Measurements from ENCODE around the gene NFIX. TPM values are rescaled to one million over a fixed set of nuclear protein-coding genes. Genes with fewer than 3 reads are reported as not detected.

The NFIX gene
- total RNA-seq, 2 experiments from 2014 or later: 6.2 to 6.4 TPM

DNA sequence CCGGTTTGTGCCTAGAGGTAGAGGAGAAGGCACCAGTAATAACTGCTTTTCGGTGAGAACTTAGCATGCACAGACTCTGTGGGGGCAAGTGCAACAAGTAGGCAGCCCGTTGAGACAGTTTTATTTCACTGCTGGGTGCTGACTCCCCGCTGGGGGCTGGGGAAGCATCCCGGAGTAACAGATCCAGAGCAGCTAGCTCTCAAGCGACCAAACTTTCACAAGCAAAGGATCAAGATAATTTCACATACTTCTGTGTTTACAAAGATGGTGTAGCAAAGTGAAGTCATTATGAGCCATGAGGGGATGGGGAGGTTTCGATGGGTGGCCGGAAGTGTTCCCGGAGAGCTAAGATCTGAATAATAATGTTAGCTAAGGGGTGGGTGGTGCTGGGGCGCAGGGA lies 125.5 kb downstream of the NFIX start:
- CTCF ChIA-PET: interaction anchor here (1.7 to 4.0 kb wide), 2 partner anchors 16 to 155 kb away, joined by 4 to 24 read pairs; no protein-coding TSS in a partner anchor
- H3K4me3 Mint-ChIP-seq: no peak overlapping the region
- H3K27me3 Mint-ChIP-seq (ENCODE audit: low read depth): no peaks in the 10 kb centered on the region
- intact Hi-C loops (cut with micrococcal nuclease): no loop called here
- peaks cover 40% of the 10 kb centered on the region for H3K4me1 Mint-ChIP-seq (ENCODE audit: low read depth)
- no peak overlapping the region for H3K27ac Mint-ChIP-seq
- no peaks in the 10 kb centered on the region for H3K9me3 Mint-ChIP-seq
- DNase-seq: no peak
- H3K36me3 Mint-ChIP-seq (ENCODE audit: low read depth): no peaks in the 10 kb centered on the region

DNA sequence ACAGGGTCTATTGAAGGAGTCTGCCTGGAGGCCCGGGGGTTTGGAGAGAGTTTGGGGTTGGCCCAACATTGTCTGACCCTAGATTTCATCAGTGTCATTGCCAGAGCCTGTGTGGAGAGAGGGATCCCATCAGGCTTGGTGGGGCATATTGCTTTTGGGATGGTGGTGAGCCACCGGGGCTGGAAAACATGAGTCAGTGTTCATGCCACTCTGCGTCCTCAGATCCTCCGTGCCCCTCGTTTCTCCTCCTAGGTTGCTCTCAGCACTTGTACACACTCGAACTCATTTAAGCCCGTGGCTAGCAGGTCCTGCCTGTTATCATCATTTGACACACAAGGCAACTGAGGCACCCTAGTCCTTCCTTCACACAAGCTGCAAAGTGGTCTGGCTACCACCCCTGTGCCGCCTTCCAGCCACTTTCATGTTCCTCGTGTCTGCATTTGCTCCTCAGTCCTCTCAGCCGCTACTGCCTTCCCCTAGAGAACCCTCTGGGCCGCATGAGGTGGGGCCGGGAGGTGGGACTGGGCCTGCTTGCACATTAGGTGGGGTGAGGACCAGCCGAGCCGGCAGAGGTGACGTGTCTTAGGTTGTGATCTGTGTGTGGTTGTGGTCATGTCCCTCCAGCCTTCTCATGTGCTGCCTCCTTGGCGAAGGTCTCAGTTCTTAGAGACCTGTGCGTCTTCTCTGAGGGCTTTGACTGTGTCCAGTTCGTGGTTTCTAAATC lies 126.4 kb downstream of the NFIX start:
- peaks cover 38% of the 10 kb centered on the region for H3K4me1 Mint-ChIP-seq (ENCODE audit: low read depth)
- CTCF ChIA-PET: no interaction called here
- peaks cover 3% of the 10 kb centered on the region for H3K36me3 Mint-ChIP-seq (ENCODE audit: low read depth)
- no peaks in the 10 kb centered on the region for H3K27me3 Mint-ChIP-seq (ENCODE audit: low read depth)
- DNase-seq: no peak
- intact Hi-C loops (cut with micrococcal nuclease): no loop called here
- no peaks in the 10 kb centered on the region for H3K9me3 Mint-ChIP-seq
- no peak overlapping the region for H3K4me3 Mint-ChIP-seq
- H3K27ac Mint-ChIP-seq: no peak overlapping the region

DNA sequence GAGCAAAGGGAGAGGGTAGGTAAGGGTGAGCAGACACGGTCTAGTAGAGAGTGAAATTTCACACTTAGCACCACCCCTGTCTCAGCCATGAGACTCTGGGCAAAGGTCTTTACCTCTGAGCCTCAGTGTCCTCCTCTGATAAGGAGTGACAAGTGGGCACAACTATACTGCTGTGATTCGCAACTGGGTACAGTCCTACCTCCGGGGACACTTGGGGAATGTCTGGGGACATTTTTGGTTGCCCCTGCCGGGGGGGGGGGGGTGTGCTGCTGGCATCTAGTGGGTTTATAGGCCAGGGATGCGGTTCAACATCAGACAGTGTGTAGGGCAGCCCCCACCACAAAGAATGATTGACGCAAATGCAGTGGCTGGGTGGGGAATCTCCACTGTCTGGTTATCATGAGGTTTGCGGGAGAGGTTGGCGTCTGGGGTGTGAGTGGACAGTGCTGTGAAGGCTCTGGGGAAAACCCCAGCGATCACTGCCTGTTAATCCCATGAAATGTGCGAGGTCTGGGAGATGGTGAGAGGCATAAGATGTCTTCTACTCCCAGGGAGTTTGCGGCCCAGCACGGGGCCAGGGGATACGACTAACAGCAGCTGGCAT lies 127.1 kb downstream of the NFIX start:
- Mint-ChIP-seq H3K27me3 (ENCODE audit: low read depth) (no peaks in the 10 kb centered on the region), H3K4me1 (ENCODE audit: low read depth) (peaks cover 38% of the 10 kb centered on the region), H3K27ac (no peak overlapping the region), H3K4me3 (no peak overlapping the region), H3K36me3 (ENCODE audit: low read depth) (peaks cover 5% of the 10 kb centered on the region), H3K9me3 (no peaks in the 10 kb centered on the region)
- CTCF ChIA-PET: interaction anchor here (0.6 kb wide), 1 partner anchor 154 kb away, joined by 3 read pairs; no protein-coding TSS in a partner anchor
- intact Hi-C loops (cut with micrococcal nuclease): no loop called here
- no peak for DNase-seq

DNA sequence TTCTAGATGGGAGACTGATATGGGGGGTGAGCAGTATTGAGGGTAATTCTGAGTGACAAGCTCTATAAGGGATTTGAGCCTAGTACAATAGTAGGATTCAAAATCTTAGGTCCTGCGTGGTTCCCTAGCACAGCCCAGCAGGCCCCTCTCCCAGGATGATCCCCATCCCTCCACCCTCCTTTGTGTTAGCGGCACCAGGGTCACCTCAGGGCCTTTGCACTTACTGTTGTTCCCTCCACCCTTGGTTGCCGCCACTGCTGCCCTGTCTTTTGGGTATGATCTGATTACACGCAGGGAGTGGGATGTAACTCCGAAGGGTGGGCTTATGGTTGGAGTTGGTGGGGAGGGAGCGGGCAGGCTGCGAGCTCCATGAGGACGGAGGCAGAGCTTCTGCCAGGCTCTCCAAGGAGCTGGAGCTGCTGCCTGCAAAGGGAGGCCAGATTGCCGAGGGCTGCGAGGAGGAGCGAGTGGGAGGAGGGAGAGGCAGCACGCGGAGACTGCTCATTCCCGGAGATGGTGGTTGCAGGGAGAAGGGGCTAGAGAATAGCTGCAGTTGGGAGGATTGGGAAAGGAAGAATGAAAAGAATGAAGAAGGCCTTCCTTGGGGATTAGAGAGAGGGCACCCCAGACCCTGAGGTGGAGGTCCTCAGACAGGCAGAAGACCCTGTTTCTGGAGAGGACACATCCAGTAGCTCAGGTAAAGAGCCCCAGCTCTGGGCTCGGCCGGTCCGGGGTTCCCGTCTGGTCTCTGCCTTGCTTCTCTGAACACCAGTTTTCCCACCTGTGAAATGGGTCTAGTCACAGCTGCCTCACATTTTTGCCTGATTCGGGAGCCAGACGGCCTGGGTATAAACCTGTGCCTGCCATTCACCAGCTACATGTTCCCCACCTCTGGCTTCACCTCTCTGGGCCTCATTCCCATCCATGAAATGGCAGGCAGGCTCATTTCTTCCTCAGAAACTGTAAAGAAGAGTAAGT lies 128.0 kb downstream of the NFIX start:
- H3K4me3 Mint-ChIP-seq: no peak overlapping the region
- DNase-seq: no peak
- CTCF ChIA-PET: interaction anchor here (0.6 kb wide), 1 partner anchor 155 kb away, joined by 3 read pairs; no protein-coding TSS in a partner anchor
- H3K36me3 Mint-ChIP-seq (ENCODE audit: low read depth): peaks cover 5% of the 10 kb centered on the region
- peaks cover 43% of the 10 kb centered on the region for H3K4me1 Mint-ChIP-seq (ENCODE audit: low read depth)
- intact Hi-C loops (cut with micrococcal nuclease): no loop called here
- H3K27me3 Mint-ChIP-seq (ENCODE audit: low read depth): no peaks in the 10 kb centered on the region
- no peaks in the 10 kb centered on the region for H3K9me3 Mint-ChIP-seq
- no peak overlapping the region for H3K27ac Mint-ChIP-seq

DNA sequence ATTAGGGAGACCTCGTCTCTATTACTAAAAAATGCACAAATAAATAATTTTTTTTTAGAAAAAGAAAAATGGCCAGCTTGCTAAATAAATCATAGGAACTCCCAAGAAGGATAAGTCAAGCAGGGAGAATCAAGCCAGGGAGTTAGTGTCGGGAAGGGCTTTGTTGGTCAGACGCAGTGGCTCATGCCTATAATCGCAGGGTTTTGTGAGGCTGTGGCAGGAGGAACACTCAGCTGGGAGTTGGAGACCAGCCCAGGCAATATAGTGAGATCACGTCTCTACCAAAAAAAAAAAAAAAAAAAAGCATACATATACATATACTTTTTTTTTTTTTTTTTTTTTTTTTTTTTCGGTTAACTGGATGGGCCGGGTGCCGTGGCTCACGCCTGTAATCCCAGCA lies 131.8 kb downstream of the NFIX start:
- Mint-ChIP-seq H3K36me3 (ENCODE audit: low read depth) (peaks cover 8% of the 10 kb centered on the region), H3K9me3 (no peaks in the 10 kb centered on the region), H3K4me1 (ENCODE audit: low read depth) (peaks cover 27% of the 10 kb centered on the region), H3K27ac (no peak overlapping the region), H3K4me3 (no peak overlapping the region), H3K27me3 (ENCODE audit: low read depth) (no peaks in the 10 kb centered on the region)
- CTCF ChIA-PET: no interaction called here
- no peak for DNase-seq
- intact Hi-C loops (cut with micrococcal nuclease): no loop called here

DNA sequence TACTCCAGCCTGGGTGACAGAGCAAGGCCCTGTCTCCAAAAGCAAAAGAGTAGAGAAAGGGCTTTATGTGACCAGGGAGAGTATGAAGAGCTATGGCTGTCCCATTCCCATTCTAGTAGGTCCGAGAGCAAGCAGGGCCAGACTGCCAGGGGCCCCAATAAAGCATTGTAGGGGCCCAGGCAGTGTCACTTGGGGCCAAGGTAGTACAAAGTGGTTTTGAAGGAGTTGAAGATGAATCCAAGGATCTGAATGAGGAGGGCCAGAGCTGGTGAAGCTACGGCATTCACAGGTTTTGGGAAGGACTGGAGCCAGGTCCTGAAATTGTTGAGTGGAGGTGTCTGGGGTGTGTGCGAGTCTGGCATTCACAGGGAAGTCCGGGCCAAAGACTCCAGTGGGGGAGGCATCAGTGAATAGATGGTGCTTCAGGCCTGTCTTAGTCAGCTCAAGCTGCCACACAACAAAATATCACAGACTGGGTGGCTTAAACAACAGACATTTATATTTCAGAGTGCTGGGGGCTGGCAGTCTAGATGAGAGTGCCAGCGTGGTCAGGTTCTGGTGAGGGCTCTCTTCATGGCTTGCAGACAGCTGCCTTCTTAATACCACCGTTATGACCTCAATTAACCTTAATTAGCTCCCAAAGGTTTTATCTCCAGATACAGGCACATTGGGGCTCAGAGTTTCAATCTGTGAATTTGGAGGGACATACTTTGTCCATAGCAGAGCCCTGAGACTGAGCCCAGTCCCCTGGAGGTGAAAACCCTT lies 132.7 kb downstream of the NFIX start:
- intact Hi-C loops (cut with micrococcal nuclease): no loop called here
- Mint-ChIP-seq H3K27me3 (ENCODE audit: low read depth) (no peaks in the 10 kb centered on the region), H3K9me3 (no peaks in the 10 kb centered on the region), H3K27ac (no peak overlapping the region), H3K36me3 (ENCODE audit: low read depth) (peaks cover 8% of the 10 kb centered on the region), H3K4me1 (ENCODE audit: low read depth) (peaks cover 34% of the 10 kb centered on the region), H3K4me3 (no peak overlapping the region)
- no peak for DNase-seq
- CTCF ChIA-PET: interaction anchor here (0.6 kb wide), 1 partner anchor 32 kb away, joined by 4 read pairs; no protein-coding TSS in a partner anchor

DNA sequence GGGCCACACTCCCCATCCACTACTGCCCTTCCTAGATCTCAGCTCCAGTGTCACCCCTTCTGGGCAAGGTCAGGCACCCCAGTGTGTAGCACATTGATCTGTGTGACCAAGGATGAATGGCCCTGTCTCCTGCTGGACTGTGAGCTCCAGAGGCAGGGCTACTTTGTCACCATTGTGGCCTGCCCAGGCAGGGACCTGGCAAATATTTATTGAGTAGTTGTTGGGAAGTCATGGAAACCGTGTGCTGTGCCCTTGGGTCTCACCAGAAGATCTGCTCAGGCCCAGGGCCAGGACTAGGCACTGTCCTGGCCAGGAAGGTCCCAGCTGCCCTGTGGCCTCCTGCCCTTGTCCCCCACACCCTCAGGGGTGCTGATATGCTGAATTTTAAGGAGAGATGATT lies 133.3 kb downstream of the NFIX start:
- Mint-ChIP-seq H3K4me1 (ENCODE audit: low read depth) (peaks cover 39% of the 10 kb centered on the region), H3K27ac (peak overlapping the region; percentile 37), H3K36me3 (ENCODE audit: low read depth) (peaks cover 8% of the 10 kb centered on the region), H3K9me3 (no peaks in the 10 kb centered on the region), H3K4me3 (no peak overlapping the region), H3K27me3 (ENCODE audit: low read depth) (no peaks in the 10 kb centered on the region)
- no peak for DNase-seq
- CTCF ChIA-PET: interaction anchor here (1.3 kb wide), 1 partner anchor 163 kb away, joined by 4 read pairs; no protein-coding TSS in a partner anchor
- intact Hi-C loops (cut with micrococcal nuclease): no loop called here

DNA sequence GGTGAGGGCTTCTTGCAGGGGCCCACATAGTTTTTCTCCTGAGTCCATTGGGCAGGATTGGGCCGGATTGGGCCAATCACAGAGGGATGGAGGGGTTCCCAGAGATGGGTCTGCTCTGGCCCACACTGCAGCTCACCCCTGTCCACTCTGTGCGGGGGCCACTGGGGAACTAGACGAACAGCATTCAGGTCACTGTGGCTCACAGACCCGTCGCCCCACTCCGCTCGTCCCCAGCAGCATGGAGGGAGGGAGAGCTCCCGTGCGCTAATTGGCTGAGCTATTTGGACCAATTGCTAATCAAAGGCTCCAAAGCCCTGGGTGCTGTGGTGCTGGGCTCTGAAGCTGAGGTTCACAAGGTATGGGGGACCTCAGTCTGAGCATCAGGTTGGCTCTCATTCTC lies 134.1 kb downstream of the NFIX start:
- CTCF ChIA-PET: interaction anchor here (1.3 kb wide), 1 partner anchor 164 kb away, joined by 4 read pairs; no protein-coding TSS in a partner anchor
- Mint-ChIP-seq H3K27me3 (ENCODE audit: low read depth) (no peaks in the 10 kb centered on the region), H3K27ac (no peak overlapping the region), H3K36me3 (ENCODE audit: low read depth) (peaks cover 8% of the 10 kb centered on the region), H3K4me3 (no peak overlapping the region), H3K4me1 (ENCODE audit: low read depth) (peaks cover 39% of the 10 kb centered on the region), H3K9me3 (no peaks in the 10 kb centered on the region)
- no peak for DNase-seq
- intact Hi-C loops (cut with micrococcal nuclease): no loop called here

DNA sequence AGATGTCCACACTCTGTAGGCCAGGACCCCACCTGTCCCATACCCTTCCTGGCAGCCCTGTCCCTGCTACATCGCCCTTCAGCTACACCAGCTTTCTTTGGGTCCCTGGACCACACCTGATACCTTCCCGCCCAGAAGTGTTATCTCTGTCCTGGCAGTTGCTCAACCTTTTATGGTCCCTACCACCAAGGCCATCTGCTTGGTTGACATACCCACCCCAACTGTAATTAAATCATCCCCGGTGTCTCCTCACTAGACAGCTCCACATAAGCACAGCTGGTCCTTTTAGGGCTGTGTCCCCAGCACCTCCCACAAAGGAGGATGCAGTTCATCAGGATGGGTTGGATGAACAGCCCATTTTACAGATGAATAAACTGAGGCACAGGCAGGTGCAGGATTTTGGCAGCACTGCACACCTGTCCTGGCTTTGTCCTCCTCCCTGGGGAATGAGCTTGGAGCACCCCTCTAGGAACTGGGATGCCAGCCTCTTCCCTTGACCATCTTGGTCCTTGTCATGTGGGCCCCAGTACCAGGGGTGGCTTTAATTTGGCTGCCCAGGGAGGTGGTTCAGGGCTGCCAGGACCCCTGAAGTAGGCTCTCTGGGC lies 135.7 kb downstream of the NFIX start:
- DNase-seq: no peak
- Mint-ChIP-seq H3K27ac (peak overlapping the region; percentile 70), H3K4me1 (ENCODE audit: low read depth) (peaks cover 39% of the 10 kb centered on the region), H3K36me3 (ENCODE audit: low read depth) (peaks cover 7% of the 10 kb centered on the region), H3K27me3 (ENCODE audit: low read depth) (no peaks in the 10 kb centered on the region), H3K9me3 (no peaks in the 10 kb centered on the region), H3K4me3 (no peak overlapping the region)
- intact Hi-C loops (cut with micrococcal nuclease): no loop called here
- CTCF ChIA-PET: no interaction called here

DNA sequence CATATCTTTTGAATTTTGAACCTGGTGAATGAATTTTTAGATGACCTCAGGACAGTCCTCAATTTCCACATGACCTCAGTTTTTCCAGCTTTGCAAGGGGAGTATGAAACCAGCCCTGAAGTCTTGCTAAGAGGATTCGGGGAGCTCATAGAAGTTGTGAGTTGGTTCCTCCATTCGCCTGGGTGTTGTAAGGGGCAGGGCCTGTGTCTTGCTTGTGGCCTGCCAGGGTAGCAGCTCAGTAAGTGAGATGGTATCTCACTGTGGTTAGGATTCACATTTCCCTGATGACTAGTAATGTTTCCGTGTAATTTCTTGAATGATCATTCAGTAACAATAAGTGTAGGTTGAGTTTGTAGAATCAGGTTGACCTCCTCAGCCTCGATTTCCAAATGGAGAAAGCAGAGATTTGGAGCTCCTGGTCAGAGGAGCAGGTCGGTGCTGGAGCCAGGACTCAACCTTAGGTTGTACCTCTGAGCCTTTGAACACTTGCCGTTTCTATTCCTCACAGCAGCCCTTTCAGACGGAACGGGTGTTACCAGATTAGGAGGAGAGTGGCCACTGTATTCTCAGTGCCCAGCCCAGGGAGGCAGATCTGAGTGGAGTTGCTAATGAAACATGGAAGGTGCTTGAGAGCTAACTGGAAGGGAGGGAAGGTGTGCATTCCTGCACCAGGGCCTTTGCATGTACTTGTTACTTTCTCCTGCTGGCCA lies 137.4 kb downstream of the NFIX start:
- Mint-ChIP-seq H3K4me1 (ENCODE audit: low read depth) (peaks cover 38% of the 10 kb centered on the region), H3K36me3 (ENCODE audit: low read depth) (peaks cover 8% of the 10 kb centered on the region), H3K27me3 (ENCODE audit: low read depth) (no peaks in the 10 kb centered on the region), H3K4me3 (no peak overlapping the region), H3K9me3 (no peaks in the 10 kb centered on the region), H3K27ac (peak overlapping the region; percentile 79)
- intact Hi-C loops (cut with micrococcal nuclease): no loop called here
- peak; percentile 51 for DNase-seq
- CTCF ChIA-PET: interaction anchor here (0.6 to 1.4 kb wide), 3 partner anchors 24 to 33 kb away, joined by 3 to 4 read pairs (median 4); no protein-coding TSS in a partner anchor
